GM21528 (cell line): ENCODE results near the gene FBXO17.
"Not testable (repeated sequence)": the region's sequence is repeated elsewhere in the genome, so short reads cannot be mapped to it uniquely, and the experiment has no call there.

ENCODE experiments used
- ATAC-seq: cut with Tn5 transposase; IDR thresholded peaks from one replicate; pipeline ENCODE4 v1.9.1; 2021; ENCODE audit warnings: mild to moderate bottlenecking, moderate library complexity; ENCODE audit not compliant: unreplicated experiment, low FRiP score

The FBXO17 gene

GRCh38 chr19:38980583-38981374 is 5.2 kb upstream of the FBXO17 start:
- ATAC-seq, result no peak

GRCh38 chr19:38979812-38980211 is 4.3 kb upstream of the FBXO17 start:
- no peak for ATAC-seq

- ATAC-seq, result no peak
Measured at GRCh38 chr19:38978326-38978689, 2.8 kb upstream of the FBXO17 start.

GRCh38 chr19:38977445-38978325 is 2.1 kb upstream of the FBXO17 start:
- peak; percentile 61 for ATAC-seq

GRCh38 chr19:38975861-38976271 is 324 bp upstream of the FBXO17 start:
- no peak for ATAC-seq

- no peak for ATAC-seq
Measured at GRCh38 chr19:38974624-38975213, 823 bp downstream of the FBXO17 start.

GRCh38 chr19:38971672-38972071 is 3.9 kb downstream of the FBXO17 start:
- no peak for ATAC-seq

GRCh38 chr19:38970664-38971532 is 4.6 kb downstream of the FBXO17 start:
- no peak for ATAC-seq

GRCh38 chr19:38966149-38966548 is 9.4 kb downstream of the FBXO17 start:
- not testable (repeated sequence) for ATAC-seq

GRCh38 chr19:38964738-38965137 is 10.8 kb downstream of the FBXO17 start:
- no peak for ATAC-seq

- no peak for ATAC-seq
Measured at GRCh38 chr19:38959618-38960017, 15.9 kb downstream of the FBXO17 start.

- ATAC-seq, result no peak
Measured at GRCh38 chr19:38958301-38958700, 17.2 kb downstream of the FBXO17 start.

GRCh38 chr19:38956264-38956663 is 19.3 kb downstream of the FBXO17 start:
- no peak for ATAC-seq

- ATAC-seq, result no peak
Measured at GRCh38 chr19:38953677-38954076, 21.9 kb downstream of the FBXO17 start.

GRCh38 chr19:38952395-38953165 is 23.0 kb downstream of the FBXO17 start:
- ATAC-seq, result no peak

- no peak for ATAC-seq
Measured at GRCh38 chr19:38951187-38951586, 24.4 kb downstream of the FBXO17 start.

- ATAC-seq, result no peak
Measured at GRCh38 chr19:38949580-38950367, 25.8 kb downstream of the FBXO17 start.

GRCh38 chr19:38946229-38947010 is 29.1 kb downstream of the FBXO17 start:
- no peak for ATAC-seq
